ENCODE results near the gene MMEL1. TPM values are rescaled to one million over a fixed set of nuclear protein-coding genes. Genes with fewer than 3 reads are reported as not detected.

The MMEL1 gene
- total and polyA plus RNA-seq, 2 experiments from 2014 or later, result 0.57 to 0.90 TPM

GRCh38 chr1:2571348-2571747 lies 61.5 kb downstream of the MMEL1 start:
- no peaks in the 10 kb centered on the region for H3K4me1 ChIP-seq (ENCODE audit: insufficient read depth)
- peaks cover 4% of the 10 kb centered on the region for H3K27me3 Mint-ChIP-seq (ENCODE audit: insufficient read depth, low read depth, poor library complexity)
- no peaks in the 10 kb centered on the region for H3K79me2 ChIP-seq (replicated peaks; ENCODE audit: insufficient read depth)
- no peaks in the 10 kb centered on the region for H3K4me1 Mint-ChIP-seq
- H3K27ac ChIP-seq (ENCODE audit: low read depth), result no peak overlapping the region
- no peaks in the 10 kb centered on the region for H3K27me3 ChIP-seq (ENCODE audit: insufficient read depth)
- ATAC-seq (no peak), DNase-seq (ENCODE audit: low spot score) (no peak)
- H3K4me3 ChIP-seq, result no peak overlapping the region
- no peaks in the 10 kb centered on the region for H3F3A ChIP-seq (replicated peaks; ENCODE audit: low read depth)
- no peaks in the 10 kb centered on the region for H3K36me3 ChIP-seq (ENCODE audit: insufficient read depth)
- H3K9me3 Mint-ChIP-seq, result peaks cover 13% of the 10 kb centered on the region
- no peaks in the 10 kb centered on the region for H3K36me3 Mint-ChIP-seq (ENCODE audit: low read depth)
- H2AFZ ChIP-seq, result no peak overlapping the region
- H3K27ac Mint-ChIP-seq, result no peak overlapping the region
- no peak overlapping the region for H3K4me3 Mint-ChIP-seq
- no peak overlapping the region for H3K4me2 ChIP-seq
- no peaks in the 10 kb centered on the region for H4K20me1 ChIP-seq (replicated peaks; ENCODE audit: insufficient read depth)
- 0 out of 2 replicates have a peak, but pooled peaks cover 5% of the 10 kb centered on the region for H3K9me2 ChIP-seq (ENCODE audit: insufficient read depth)
- TF ChIP-seq ETS1 (IDR thresholded peaks at IDR 0.05) (no peak), CREB1 (CRISPR knock-in tag; IDR thresholded peaks at IDR 0.05; ENCODE audit: low read depth) (no peak), CTCF (conservative IDR thresholded peaks at IDR 0.05; ENCODE audit: low read depth in 2 of 2) (no peak), REST (IDR thresholded peaks at IDR 0.05; ENCODE audit: unreplicated experiment) (no peak), JUNB (IDR thresholded peaks at IDR 0.05; ENCODE audit: unreplicated experiment) (no peak), NANOG (IDR thresholded peaks at IDR 0.05; ENCODE audit: borderline replicate concordance) (no peak), STAT1 (IDR thresholded peaks at IDR 0.05; ENCODE audit: unreplicated experiment) (no peak), ZNF114 (CRISPR knock-in tag; IDR thresholded peaks at IDR 0.05) (no peak), EZH2phosphoT487 (IDR thresholded peaks at IDR 0.05; ENCODE audit: unreplicated experiment) (no peak), EZH2 (IDR thresholded peaks at IDR 0.05; ENCODE audit: low read depth, unreplicated experiment) (no peak), ZNF331 (CRISPR knock-in tag; IDR thresholded peaks at IDR 0.05; ENCODE audit: low read depth) (no peak), POLR2AphosphoS5 (IDR thresholded peaks at IDR 0.05; ENCODE audit: low read depth) (no peak), ZNF462 (CRISPR knock-in tag; IDR thresholded peaks at IDR 0.05) (no peak)

Measured in GM23338 (cell line).